Prostate gland (tissue), 2 donors: Measurements from ENCODE around the gene UBE2A.

Source experiments
- CTCF ChIP-seq, 4 experiments: fragments of 200-600 bp in 2 of 4; fragments of 450-650 bp in 2 of 4; sonication (generic) in 2 of 4; IDR thresholded peaks; 1 replicate in 3 of 4; 2 replicates in 1 of 4; pipeline ENCODE4 v1.5.1; 2016 to 2019; ENCODE audit warnings: antibody characterized with exemption in 4 of 4, mild to moderate bottlenecking in 2 of 4, moderate library complexity in 2 of 4
- POLR2A ChIP-seq: fragments of 450-650 bp; IDR thresholded peaks from one replicate; pipeline ENCODE4 v1.6.1; 2016; ENCODE audit warnings: antibody characterized with exemption, mild to moderate bottlenecking
- POLR2AphosphoS5 ChIP-seq: sonication (generic); formaldehyde crosslinking; IDR thresholded peaks from one replicate; pipeline ENCODE4 v1.6.1; 2017; ENCODE audit warnings: antibody characterized with exemption

DNA sequence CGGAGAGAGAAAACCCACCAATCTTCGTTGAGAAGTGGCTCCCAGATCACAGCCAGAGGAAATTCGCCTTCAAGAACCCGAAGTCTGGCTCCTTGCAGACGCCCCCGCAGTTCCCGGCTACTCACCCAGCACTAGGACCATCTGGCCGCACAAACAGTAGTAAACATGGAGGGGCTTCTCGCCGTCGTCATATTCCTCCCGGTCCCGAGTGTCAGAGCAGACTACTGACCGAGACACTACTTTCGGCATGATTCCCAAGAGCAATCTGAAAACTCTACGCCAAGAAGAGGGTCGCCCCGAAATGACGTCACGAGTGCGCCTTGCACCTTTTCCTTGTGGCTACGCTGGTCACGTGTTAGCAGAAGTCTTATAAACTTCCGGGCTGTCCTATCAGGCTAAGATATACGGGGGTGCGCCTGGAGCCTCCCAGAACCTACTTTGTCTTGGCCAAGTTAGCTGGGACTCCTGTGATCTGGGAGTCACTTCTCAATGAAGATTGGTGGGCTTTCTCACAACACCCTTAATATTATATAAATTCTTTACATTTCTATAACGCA, 9.2 kb upstream of the UBE2A start, which contains the start of gene STEEP1:
- TF ChIP-seq CTCF (IDR thresholded peaks at IDR 0.05): no peak
- TF ChIP-seq POLR2A: no peak
- TF ChIP-seq POLR2AphosphoS5: peak; percentile 96
